IPS DF 6.9 (cell line): ENCODE data around the gene TOGARAM1.

Experiments
- DNase-seq: peaks from one replicate; pipeline ENCODE4 v3.0.0-alpha.2; 2013; ENCODE audit warnings: low read depth, low spot score
- H3K27ac ChIP-seq: one replicate; pipeline ENCODE4 v1.5.1; 2013; ENCODE audit warnings: low read length, control low read depth
- H3K27me3 ChIP-seq: 2 replicates; pipeline ENCODE4 v1.6.1; 2013; ENCODE audit warnings: mild to moderate bottlenecking, low read length; ENCODE audit not compliant: control insufficient read depth, insufficient read depth
- H3K36me3 ChIP-seq: 2 replicates; pipeline ENCODE4 v1.6.1; 2013; ENCODE audit warnings: low read length; ENCODE audit not compliant: control insufficient read depth, insufficient read depth
- H3K4me1 ChIP-seq: 2 replicates; pipeline ENCODE4 v1.6.1; 2013; ENCODE audit warnings: low read length; ENCODE audit not compliant: control insufficient read depth, insufficient read depth
- H3K4me3 ChIP-seq: 2 replicates; pipeline ENCODE4 v1.5.1; 2013; ENCODE audit warnings: mild to moderate bottlenecking, low read length
- H3K9me3 ChIP-seq: 2 replicates; pipeline ENCODE4 v1.6.1; 2013; ENCODE audit warnings: low read length, inconsistent platforms; ENCODE audit not compliant: control insufficient read depth, insufficient read depth
- WGBS: extraction: QIAGEN DNeasy Blood & Tissue Kit; methylation state at CpG from one replicate; pipeline ENCODE4 v1.1.7; 2013; ENCODE audit warnings: mixed read lengths, missing lambda C conversion rate; ENCODE audit not compliant: insufficient read length, insufficient coverage; 5-methylcytosine and 5-hydroxymethylcytosine counted together

TOGARAM1 gene

DNA sequence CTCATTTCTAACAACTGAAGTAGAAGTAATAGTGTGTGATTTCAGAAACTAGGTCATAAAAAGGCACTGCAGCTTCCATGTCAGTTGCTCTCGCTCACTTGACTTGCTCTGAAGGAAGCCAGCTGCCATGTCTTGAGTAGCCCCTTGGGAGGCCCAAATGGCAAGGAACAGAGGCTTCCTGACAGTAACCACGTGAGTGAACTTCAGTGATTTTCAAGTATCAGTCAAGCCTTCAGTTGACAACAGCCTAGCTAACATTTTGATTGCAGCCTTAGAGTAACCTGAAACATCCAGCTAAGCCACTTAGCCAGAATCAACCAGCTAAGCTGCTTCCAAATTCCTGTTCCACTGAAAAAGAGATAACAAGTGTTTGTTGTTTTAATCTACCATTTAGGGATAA is 26.7 kb downstream of the TOGARAM1 start:
- no peak overlapping the region for H3K27ac ChIP-seq
- no peaks in the 10 kb centered on the region for H3K9me3 ChIP-seq
- no peak overlapping the region for H3K4me3 ChIP-seq
- no peaks in the 10 kb centered on the region for H3K27me3 ChIP-seq
- no CpG with 5 or more reads among the region's 2 CpGs for WGBS
- no peaks in the 10 kb centered on the region for H3K4me1 ChIP-seq
- H3K36me3 ChIP-seq, result no peaks in the 10 kb centered on the region
- no peak for DNase-seq

GRCh38 chr14:44989497-44990440 is 27.8 kb downstream of the TOGARAM1 start:
- Histone ChIP-seq H3K27ac (no peak overlapping the region), H3K36me3 (no peaks in the 10 kb centered on the region), H3K27me3 (no peaks in the 10 kb centered on the region), H3K4me3 (no peak overlapping the region), H3K4me1 (no peaks in the 10 kb centered on the region), H3K9me3 (no peaks in the 10 kb centered on the region)
- no CpG with 5 or more reads among the region's 3 CpGs for WGBS
- no peak for DNase-seq

DNA sequence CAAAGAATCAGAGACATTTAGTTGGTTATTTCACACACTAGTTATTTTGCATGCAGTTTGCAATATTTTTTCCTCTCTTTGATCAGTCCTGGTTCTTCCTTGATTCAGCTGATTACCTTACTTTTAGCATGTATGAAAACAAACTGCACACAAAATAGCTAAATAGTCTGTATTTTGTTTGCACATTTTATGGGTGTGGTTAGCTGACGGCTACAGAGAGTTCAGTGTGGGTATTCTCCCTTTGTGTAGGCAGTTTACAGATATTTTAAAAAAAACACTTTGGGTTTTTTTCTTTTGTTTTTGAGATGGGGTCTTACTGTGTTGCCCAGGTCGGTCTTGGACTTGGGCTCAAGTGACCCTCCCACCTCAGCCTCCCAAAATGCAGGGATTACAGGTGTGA is 28.5 kb downstream of the TOGARAM1 start:
- H3K36me3 ChIP-seq, result no peaks in the 10 kb centered on the region
- no peak for DNase-seq
- no peaks in the 10 kb centered on the region for H3K9me3 ChIP-seq
- H3K27ac ChIP-seq, result no peak overlapping the region
- no CpG with 5 or more reads among the region's 2 CpGs for WGBS
- H3K27me3 ChIP-seq, result no peaks in the 10 kb centered on the region
- H3K4me3 ChIP-seq, result no peak overlapping the region
- no peaks in the 10 kb centered on the region for H3K4me1 ChIP-seq

GRCh38 chr14:44995196-44995595 is 33.2 kb downstream of the TOGARAM1 start:
- H3K27me3 ChIP-seq, result no peaks in the 10 kb centered on the region
- H3K4me3 ChIP-seq, result no peak overlapping the region
- H3K27ac ChIP-seq, result no peak overlapping the region
- no peaks in the 10 kb centered on the region for H3K36me3 ChIP-seq
- no CpG with 5 or more reads among the region's 3 CpGs for WGBS
- H3K9me3 ChIP-seq, result no peaks in the 10 kb centered on the region
- DNase-seq, result no peak
- no peaks in the 10 kb centered on the region for H3K4me1 ChIP-seq

GRCh38 chr14:44995770-44996294 is 33.8 kb downstream of the TOGARAM1 start:
- H3K9me3 ChIP-seq, result no peaks in the 10 kb centered on the region
- H3K4me3 ChIP-seq, result no peak overlapping the region
- no peaks in the 10 kb centered on the region for H3K4me1 ChIP-seq
- no peak for DNase-seq
- H3K36me3 ChIP-seq, result no peaks in the 10 kb centered on the region
- H3K27ac ChIP-seq, result no peak overlapping the region
- WGBS, result no CpG with 5 or more reads among the region's 4 CpGs
- no peaks in the 10 kb centered on the region for H3K27me3 ChIP-seq

- WGBS, result no CpG with 5 or more reads among the region's 2 CpGs
- Histone ChIP-seq H3K27me3 (no peaks in the 10 kb centered on the region), H3K4me3 (no peak overlapping the region), H3K9me3 (no peaks in the 10 kb centered on the region), H3K27ac (no peak overlapping the region), H3K36me3 (no peaks in the 10 kb centered on the region), H3K4me1 (no peaks in the 10 kb centered on the region)
- no peak for DNase-seq
These were observed 41.9 kb downstream of the TOGARAM1 start for GRCh38 chr14:45003924-45004323.

DNA sequence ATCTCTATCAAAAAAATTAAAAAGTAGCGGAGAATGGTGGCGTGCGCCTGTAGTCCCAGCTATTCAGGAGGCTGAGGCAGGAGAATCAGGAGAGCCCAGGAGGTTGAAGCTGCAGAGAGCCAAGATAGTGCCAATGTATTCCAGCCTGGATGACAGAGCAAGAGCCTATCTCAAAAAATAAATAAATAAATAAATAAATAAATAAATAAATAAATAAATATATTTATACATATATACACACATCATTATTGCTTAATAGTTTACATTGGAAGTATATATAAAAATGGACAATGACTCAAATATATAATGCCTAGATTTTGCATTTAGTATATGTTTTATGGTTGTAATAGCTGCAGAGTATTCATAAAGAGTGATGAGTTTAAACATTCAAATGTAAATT is 53.1 kb downstream of the TOGARAM1 start:
- H3K4me1 ChIP-seq, result no peaks in the 10 kb centered on the region
- no peaks in the 10 kb centered on the region for H3K27me3 ChIP-seq
- no CpG with 5 or more reads among the region's 3 CpGs for WGBS
- H3K36me3 ChIP-seq, result no peaks in the 10 kb centered on the region
- no peak for DNase-seq
- H3K4me3 ChIP-seq, result no peak overlapping the region
- no peak overlapping the region for H3K27ac ChIP-seq
- no peaks in the 10 kb centered on the region for H3K9me3 ChIP-seq

- WGBS, result 100% methylated on average over 1 of the region's 2 CpGs
- Histone ChIP-seq H3K27me3 (no peaks in the 10 kb centered on the region), H3K27ac (no peak overlapping the region), H3K9me3 (no peaks in the 10 kb centered on the region), H3K36me3 (no peaks in the 10 kb centered on the region), H3K4me3 (no peak overlapping the region), H3K4me1 (no peaks in the 10 kb centered on the region)
- DNase-seq, result no peak
These were observed 66.2 kb downstream of the TOGARAM1 start for GRCh38 chr14:45028107-45028626.

GRCh38 chr14:45034730-45035129 is 72.7 kb downstream of the TOGARAM1 start:
- Histone ChIP-seq H3K4me1 (no peaks in the 10 kb centered on the region), H3K4me3 (no peak overlapping the region), H3K36me3 (peaks cover 6% of the 10 kb centered on the region), H3K27ac (no peak overlapping the region), H3K9me3 (peaks cover 2% of the 10 kb centered on the region), H3K27me3 (no peaks in the 10 kb centered on the region)
- no peak for DNase-seq

- WGBS, result no CpG with 5 or more reads among the region's 5 CpGs
- H3K4me3 ChIP-seq, result no peak overlapping the region
- no peak overlapping the region for H3K27ac ChIP-seq
- no peaks in the 10 kb centered on the region for H3K4me1 ChIP-seq
- H3K9me3 ChIP-seq, result peaks cover 2% of the 10 kb centered on the region
- no peaks in the 10 kb centered on the region for H3K27me3 ChIP-seq
- no peak for DNase-seq
- H3K36me3 ChIP-seq, result peaks cover 6% of the 10 kb centered on the region
These were observed 76.3 kb downstream of the TOGARAM1 start for GRCh38 chr14:45038256-45038655.
